LNCaP clone FGC (cell line): ENCODE measurements around the gene CRKL.
A peak's percentile ranks its signal among the peaks of the same experiment; 100 is the strongest.

Experiments
- DNase-seq: peaks from one replicate; pipeline ENCODE4 v3.0.0-alpha.2; 2011; ENCODE audit warnings: low read depth
- H3K4me3 ChIP-seq: 2 replicates; pipeline ENCODE4 v1.5.1; 2011; ENCODE audit warnings: mild to moderate bottlenecking, low read depth, low read length, control low read depth
- CTCF ChIP-seq: IDR thresholded peaks from 2 replicates; pipeline ENCODE4 v1.5.1; 2012; ENCODE audit warnings: mild to moderate bottlenecking; ENCODE audit not compliant: control insufficient read depth, insufficient read depth; ENCODE audit errors: extremely low read depth

Gene CRKL

GRCh38 chr22:20998411-20999336 lies 81.5 kb downstream of the CRKL start:
- no peak for TF ChIP-seq CTCF
- no peak for DNase-seq
- H3K4me3 ChIP-seq = no peak overlapping the region

GRCh38 chr22:20999350-21000206 lies 82.4 kb downstream of the CRKL start:
- TF ChIP-seq CTCF = no peak
- H3K4me3 ChIP-seq = no peak overlapping the region
- DNase-seq = no peak

- peak; percentile 8 for DNase-seq
- TF ChIP-seq CTCF = no peak
- peak overlapping the region; percentile 84 for H3K4me3 ChIP-seq
Measured at GRCh38 chr22:21000207-21000986, 83.2 kb downstream of the CRKL start.

GRCh38 chr22:21000987-21001600 lies 83.9 kb downstream of the CRKL start:
- DNase-seq = no peak

GRCh38 chr22:21001601-21002325 lies 84.6 kb downstream of the CRKL start, which contains the start of gene THAP7:
Gene THAP7, minus strand, starts transcription at chr22:21002118. Its CDS starts 207 bp downstream, at chr22:21001911.
- H3K4me3 ChIP-seq = peak within 1 kb of the TSS; percentile 84
- DNase-seq = peak; percentile 83
- no peak for TF ChIP-seq CTCF

More at GRCh38 chr22:21000987-21001600, 83.9 kb downstream of the CRKL start:
- H3K4me3 ChIP-seq = peak overlapping the region; percentile 84
- TF ChIP-seq CTCF = no peak
